CD4-positive, alpha-beta memory T cell (primary cell): ENCODE data around the gene HCFC1. TPM values are rescaled to one million over a fixed set of nuclear protein-coding genes. Genes with fewer than 3 reads are reported as not detected.
A peak's percentile ranks its signal among the peaks of the same experiment; 100 is the strongest.

Source experiments
- CTCF ChIA-PET: fragments of 350-600 bp; sonication (Branson Sonifier 250); formaldehyde crosslinking; loops from one replicate; lab custom pipeline; 2021; ENCODE audit warnings: inconsistent platforms; ENCODE audit not compliant: partially characterized antibody; lab: Charles Lee
- POLR2A ChIA-PET: fragments of 350-600 bp; sonication (Branson Sonifier 250); formaldehyde crosslinking; loops from one replicate; lab custom pipeline; 2021; ENCODE audit not compliant: partially characterized antibody; lab: Charles Lee
- DNase-seq, 5 donors: peaks; one replicate each; pipeline versions ENCODE4 v3.0.0 to v3.0.0-alpha.2; 2020 to 2022; ENCODE audit warnings: mixed read lengths in 1 of 5
- H3K27ac ChIP-seq: one replicate; pipeline ENCODE4 v1.7.0; 2013; ENCODE audit warnings: low read depth, low read length
- H3K27me3 ChIP-seq: 2 replicates; pipeline ENCODE4 v1.7.0; 2013; ENCODE audit warnings: mild to moderate bottlenecking, low read length, moderate library complexity; ENCODE audit not compliant: insufficient read depth
- H3K36me3 ChIP-seq: 2 replicates; pipeline ENCODE4 v1.7.0; 2013; ENCODE audit warnings: mild to moderate bottlenecking, low read length, moderate library complexity; ENCODE audit not compliant: insufficient read depth
- H3K4me1 ChIP-seq: 2 replicates; pipeline ENCODE4 v1.7.0; 2013; ENCODE audit warnings: mild to moderate bottlenecking, low read length, moderate library complexity; ENCODE audit not compliant: insufficient read depth
- H3K4me3 ChIP-seq, 2 donors: one replicate each; pipeline ENCODE4 v1.7.0; 2013; ENCODE audit warnings: low read length in 2 of 2, mild to moderate bottlenecking in 1 of 2
- H3K9me3 ChIP-seq, 2 donors: one replicate each; pipeline ENCODE4 v1.7.0; 2013; ENCODE audit warnings: low read length in 2 of 2, control low read depth in 1 of 2; ENCODE audit not compliant: control insufficient read depth in 1 of 2
- H3K27ac Mint-ChIP-seq, 7 donors: one replicate each; pipeline ENCODE4 v1.8.0; 2020 to 2021; ENCODE audit warnings: mixed read lengths in 7 of 7, mild to moderate bottlenecking in 6 of 7, inconsistent platforms in 3 of 7, moderate library complexity in 3 of 7
- H3K27me3 Mint-ChIP-seq, 2 donors: one replicate each; pipeline ENCODE4 v1.8.0; 2020 to 2021; ENCODE audit warnings: mixed read lengths in 2 of 2
- H3K36me3 Mint-ChIP-seq, 2 donors: one replicate each; pipeline ENCODE4 v1.8.0; 2020 to 2021; ENCODE audit warnings: mixed read lengths in 2 of 2, inconsistent platforms in 1 of 2, mild to moderate bottlenecking in 1 of 2
- H3K4me1 Mint-ChIP-seq, 4 donors: one replicate each; pipeline ENCODE4 v1.8.0; 2020 to 2021; ENCODE audit warnings: mixed read lengths in 4 of 4, mild to moderate bottlenecking in 1 of 4
- H3K4me3 Mint-ChIP-seq, 8 donors: one replicate each; pipeline ENCODE4 v1.8.0; 2020 to 2021; ENCODE audit warnings: mixed read lengths in 8 of 8, mild to moderate bottlenecking in 7 of 8, moderate library complexity in 6 of 8, inconsistent platforms in 3 of 8
- H3K9me3 Mint-ChIP-seq, 8 donors: one replicate each; pipeline ENCODE4 v1.8.0; 2020 to 2021; ENCODE audit warnings: mixed read lengths in 8 of 8, mild to moderate bottlenecking in 5 of 8, inconsistent platforms in 3 of 8, moderate library complexity in 1 of 8
- intact Hi-C: fragments of 100-400 bp; cut with micrococcal nuclease; formaldehyde crosslinking; loops from one replicate; pipeline ENCODE4 v1.15.1; 2023
- polyA plus RNA-seq, 2 donors: library from polyadenylated mRNA; unstranded; fragments of 300-500 nt; fragmentation: Illumina TruSeq; gene quantifications; one replicate each; pipeline ENCODE4 v1.2.3, GENCODE V29; 2021
- total RNA-seq, 2 experiments: library from RNA; stranded (reverse); gene quantifications; one replicate each; pipeline ENCODE4 v1.2.3, GENCODE V29; 2021

HCFC1 gene
- total and polyA plus RNA-seq, 4 experiments from 2014 or later: 1.6 to 53.4 (median 33.7) TPM

DNA sequence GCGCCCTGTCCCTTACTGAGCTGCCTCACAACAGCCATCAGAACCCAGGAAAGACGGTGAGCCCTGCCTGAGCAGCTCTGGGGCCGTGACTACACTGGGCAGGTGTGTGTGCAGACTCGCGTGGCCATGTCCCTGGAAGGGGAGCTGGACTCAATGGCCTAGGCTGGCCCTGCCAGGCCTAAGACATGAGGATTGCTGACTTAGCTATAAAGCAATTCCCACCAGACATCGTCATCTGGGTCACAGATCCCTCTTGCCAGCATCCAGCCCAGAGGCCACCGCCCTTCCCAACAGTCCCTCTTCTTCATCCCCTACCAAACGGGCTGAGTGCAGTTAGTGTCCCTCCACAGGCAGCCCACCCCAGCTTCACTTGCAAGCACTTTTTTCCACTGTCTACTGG, 40.5 kb downstream of the HCFC1 start:
- Mint-ChIP-seq H3K4me3 (peak overlapping the region in 1 of 8 donors; percentile 39), H3K9me3 (no peaks in the 10 kb centered on the region), H3K4me1 (peaks cover 7 to 53% (median 40%) of the 10 kb centered on the region in 4 donors), H3K27ac (peak overlapping the region in 6 of 7 donors; percentile 42 to 81 (median 58)), H3K36me3 (peaks cover 5 to 21% of the 10 kb centered on the region in 2 donors), H3K27me3 (no peaks in the 10 kb centered on the region)
- H3K4me3 ChIP-seq: no peak overlapping the region
- no peak overlapping the region for H3K27ac ChIP-seq
- no peak for DNase-seq
- no peaks in the 10 kb centered on the region for H3K9me3 ChIP-seq
- peaks cover 15% of the 10 kb centered on the region for H3K4me1 ChIP-seq
- no peaks in the 10 kb centered on the region for H3K27me3 ChIP-seq
- ChIA-PET POLR2A (interaction anchor here (20.6 kb wide), 1 partner anchor 12 kb away, joined by 447 read pairs; the partner anchor contains the start of genes NAA10 and RENBP), CTCF (interaction anchor here (14.9 kb wide), 1 partner anchor 15 kb away, joined by 290 read pairs; the partner anchor contains the start of gene RENBP)
- intact Hi-C loops: no loop called here
- peaks cover 4% of the 10 kb centered on the region for H3K36me3 ChIP-seq

DNA sequence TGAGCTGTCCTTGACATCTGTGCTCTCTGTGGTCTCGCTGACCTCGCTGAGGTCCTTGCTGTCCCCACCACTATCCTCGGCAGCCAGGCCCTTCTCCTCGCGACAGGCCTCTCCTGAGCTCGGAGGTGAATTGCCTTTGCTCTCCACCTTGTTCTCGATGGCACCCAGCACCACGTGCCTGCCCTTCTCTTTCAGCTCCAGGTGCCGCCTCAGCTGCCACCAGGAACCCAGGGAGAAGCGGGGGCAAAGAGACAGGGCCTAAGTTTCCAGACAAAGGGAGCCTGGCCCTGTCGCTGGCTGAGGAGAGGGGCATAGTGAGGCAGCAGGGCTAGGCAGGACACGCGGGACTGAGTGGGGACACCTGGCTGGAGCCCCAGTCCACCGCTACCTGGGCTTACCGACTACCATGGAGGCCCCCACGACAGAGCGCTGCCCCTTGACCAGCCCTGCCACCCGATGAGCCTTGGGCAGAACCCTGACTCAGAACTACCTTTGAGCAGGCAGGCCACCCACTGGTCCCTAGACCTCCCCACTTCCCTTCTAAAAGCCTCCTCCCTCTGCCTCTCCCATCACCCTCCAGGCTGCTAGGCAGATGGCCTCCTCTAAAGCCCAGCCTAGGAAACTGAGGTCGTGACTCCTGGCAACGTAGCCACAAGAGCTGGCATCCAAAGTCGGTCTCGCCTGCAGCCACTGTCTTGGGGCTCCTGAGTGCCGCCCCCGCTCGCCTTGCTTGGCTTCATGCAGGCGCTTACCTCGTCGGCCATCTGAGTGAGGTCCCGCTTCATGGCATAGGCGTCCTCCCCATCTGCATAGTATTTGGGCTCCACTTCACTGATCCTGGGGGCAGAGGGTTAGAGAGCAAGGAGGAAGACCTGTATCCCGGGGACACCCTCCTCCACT, 41.4 kb downstream of the HCFC1 start:
- Histone ChIP-seq H3K27me3 (no peaks in the 10 kb centered on the region), H3K4me3 (no peak overlapping the region), H3K9me3 (no peaks in the 10 kb centered on the region), H3K4me1 (peaks cover 15% of the 10 kb centered on the region), H3K27ac (no peak overlapping the region), H3K36me3 (peaks cover 4% of the 10 kb centered on the region)
- ChIA-PET CTCF (interaction anchor here (0.8 to 14.9 kb wide), 2 partner anchors 16 to 102 kb away, joined by 3 to 290 read pairs; partner anchors contain the start of gene RENBP), POLR2A (interaction anchor here (20.6 kb wide), 1 partner anchor 13 kb away, joined by 447 read pairs; the partner anchor contains the start of genes NAA10 and RENBP)
- Mint-ChIP-seq H3K36me3 (peaks cover 5 to 25% of the 10 kb centered on the region in 2 donors), H3K4me1 (peaks cover 7 to 57% (median 42%) of the 10 kb centered on the region in 4 donors), H3K27me3 (no peaks in the 10 kb centered on the region), H3K9me3 (no peaks in the 10 kb centered on the region), H3K27ac (peak overlapping the region in 3 of 7 donors; percentile 57 to 74 (median 57)), H3K4me3 (peak overlapping the region in 1 of 8 donors; percentile 15)
- intact Hi-C loops: no loop called here
- DNase-seq: no peak

DNA sequence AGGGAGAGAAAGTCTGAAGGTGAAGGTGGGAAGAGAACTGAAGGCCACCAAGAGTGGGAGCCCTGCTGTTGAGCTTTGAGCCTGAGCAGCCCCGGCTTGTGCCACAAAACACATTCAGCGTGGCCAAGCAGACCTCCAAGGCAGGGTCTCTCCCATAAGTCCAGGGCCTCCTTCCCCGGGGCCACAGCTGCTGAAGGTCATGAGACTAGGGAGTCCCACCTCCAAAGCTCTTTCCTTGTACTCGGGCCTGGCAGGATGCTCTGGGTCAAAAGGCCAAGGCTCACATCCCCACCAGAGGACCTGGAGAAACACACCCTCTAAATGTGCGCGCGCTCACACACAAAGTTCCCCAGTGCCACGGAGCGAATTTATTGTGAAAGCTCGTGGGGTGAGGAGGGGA, 42.0 kb downstream of the HCFC1 start:
- Histone ChIP-seq H3K4me1 (peaks cover 15% of the 10 kb centered on the region), H3K27ac (no peak overlapping the region), H3K9me3 (no peaks in the 10 kb centered on the region), H3K27me3 (no peaks in the 10 kb centered on the region), H3K4me3 (no peak overlapping the region), H3K36me3 (peaks cover 4% of the 10 kb centered on the region)
- intact Hi-C loops: no loop called here
- ChIA-PET CTCF (interaction anchor here (0.8 to 14.9 kb wide), 2 partner anchors 17 to 102 kb away, joined by 3 to 290 read pairs; partner anchors contain the start of gene RENBP), POLR2A (interaction anchor here (20.6 kb wide), 1 partner anchor 14 kb away, joined by 447 read pairs; the partner anchor contains the start of genes NAA10 and RENBP)
- peaks cover 5 to 28% of the 10 kb centered on the region in 2 donors for H3K36me3 Mint-ChIP-seq
- no peaks in the 10 kb centered on the region for H3K9me3 Mint-ChIP-seq
- no peak for DNase-seq
- H3K4me3 Mint-ChIP-seq: peak overlapping the region in 3 of 8 donors; percentile 31 to 85 (median 64)
- H3K4me1 Mint-ChIP-seq: peaks cover 7 to 62% (median 46%) of the 10 kb centered on the region in 4 donors
- H3K27me3 Mint-ChIP-seq: no peaks in the 10 kb centered on the region
- H3K27ac Mint-ChIP-seq: peak overlapping the region in 5 of 7 donors; percentile 83 to 99 (median 95)

DNA sequence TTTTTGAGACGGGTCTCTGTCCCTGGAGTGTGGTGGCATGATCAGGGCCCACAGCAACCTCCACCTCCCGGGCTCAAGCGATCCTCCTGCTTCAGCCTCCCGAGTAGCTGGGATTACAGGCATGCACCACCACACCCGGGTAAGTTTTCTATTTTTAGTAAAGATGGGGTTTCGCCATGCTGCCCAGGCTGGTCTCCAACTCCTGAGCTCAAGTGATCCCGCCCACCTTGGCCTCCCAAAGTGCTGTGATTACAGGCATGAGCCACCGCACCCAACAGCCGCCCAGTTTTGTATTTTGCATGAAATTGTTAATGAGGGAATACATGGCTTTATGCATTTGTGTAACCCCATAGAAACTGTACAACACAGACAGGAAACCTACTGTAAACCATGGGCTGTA, 42.8 kb downstream of the HCFC1 start:
- Mint-ChIP-seq H3K9me3 (no peaks in the 10 kb centered on the region), H3K27ac (peak overlapping the region; percentile 26 to 99 (median 90)), H3K36me3 (peaks cover 5 to 24% of the 10 kb centered on the region in 2 donors), H3K4me1 (peaks cover 6 to 63% (median 45%) of the 10 kb centered on the region in 4 donors), H3K27me3 (no peaks in the 10 kb centered on the region), H3K4me3 (peak overlapping the region; percentile 36 to 95 (median 88))
- Histone ChIP-seq H3K27me3 (no peaks in the 10 kb centered on the region), H3K36me3 (peaks cover 4% of the 10 kb centered on the region), H3K9me3 (no peaks in the 10 kb centered on the region), H3K4me1 (peaks cover 16% of the 10 kb centered on the region), H3K4me3 (no peak overlapping the region), H3K27ac (peak overlapping the region; percentile 10)
- ChIA-PET POLR2A (interaction anchor here (0.9 to 20.6 kb wide), 10 partner anchors 10 to 134 kb away, joined by 3 to 447 read pairs (median 14); partner anchors contain the start of genes AVPR2, HCFC1, IDH3G and NAA10), CTCF (interaction anchor here (0.7 to 14.9 kb wide), 5 partner anchors 8 to 896 kb away, joined by 3 to 290 read pairs (median 4); partner anchors contain the start of genes PLXNB3 and RENBP)
- intact Hi-C loops: loop anchor here (1.0 kb wide), 2 partner anchors 135 to 205 kb away; partner anchors contain the start of genes ABCD1, BCAP31, IDH3G and SSR4
- DNase-seq: no peak

DNA sequence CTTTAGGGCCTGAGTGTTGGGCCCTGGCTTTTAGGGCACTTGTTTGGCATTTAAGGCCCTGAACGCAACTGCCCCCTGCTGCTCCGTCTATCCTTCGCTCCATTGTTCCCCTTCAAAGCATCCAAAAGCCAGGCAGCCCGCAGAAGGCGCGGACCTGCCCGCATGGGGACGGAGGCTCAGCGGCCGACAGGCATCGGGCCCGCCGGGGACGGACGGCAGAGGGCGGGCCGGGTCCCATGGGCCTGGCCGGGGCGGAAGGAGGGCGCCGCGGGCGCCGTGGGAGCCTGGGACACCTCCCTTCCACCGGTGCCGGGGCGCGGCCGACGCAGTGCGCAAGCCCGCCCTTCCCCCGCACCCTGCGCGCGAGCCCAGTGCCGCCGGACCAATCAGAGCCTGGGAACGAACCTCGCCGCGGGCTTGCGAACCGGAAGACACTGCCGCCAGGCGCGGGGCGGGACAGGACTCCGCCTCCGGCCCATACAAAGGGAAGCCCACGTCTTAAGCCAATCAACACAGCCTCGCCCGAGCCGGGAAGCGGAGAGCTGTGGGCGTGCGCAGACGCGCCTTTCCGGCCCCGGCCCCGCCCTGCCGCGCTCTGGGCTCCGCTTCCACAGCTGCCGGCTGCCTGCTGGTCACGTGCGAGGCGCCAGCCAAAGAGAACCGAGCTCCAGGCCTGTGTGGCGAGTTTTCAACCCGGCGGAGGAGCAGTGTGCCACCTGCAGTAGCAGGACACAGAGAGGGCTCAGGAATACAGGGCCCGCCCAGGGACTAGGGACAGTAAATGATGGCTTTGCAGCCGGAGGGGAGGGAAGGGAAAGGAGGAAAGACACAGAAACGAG, 43.5 kb downstream of the HCFC1 start:
- CTCF ChIA-PET: interaction anchor here (0.7 to 14.9 kb wide), 8 partner anchors 9 to 896 kb away, joined by 3 to 290 read pairs (median 4); partner anchors contain the start of genes HCFC1, PLXNB3 and RENBP
- H3K27ac Mint-ChIP-seq: peak overlapping the region; percentile 98 to 99 (median 99)
- Histone ChIP-seq H3K27me3 (no peaks in the 10 kb centered on the region), H3K4me1 (peaks cover 19% of the 10 kb centered on the region), H3K9me3 (no peaks in the 10 kb centered on the region), H3K36me3 (peaks cover 4% of the 10 kb centered on the region), H3K27ac (peak overlapping the region; percentile 98), H3K4me3 (peak overlapping the region; percentile 17 to 72)
- peaks cover 6 to 66% (median 48%) of the 10 kb centered on the region in 4 donors for H3K4me1 Mint-ChIP-seq
- H3K4me3 Mint-ChIP-seq: peak overlapping the region; percentile 89 to 95 (median 92)
- POLR2A ChIA-PET: interaction anchor here (0.6 to 20.6 kb wide), 18 partner anchors 9 to 599 kb away, joined by 3 to 447 read pairs (median 5); partner anchors contain the start of genes ATP6AP1, AVPR2, HCFC1 and IDH3G
- H3K27me3 Mint-ChIP-seq: no peaks in the 10 kb centered on the region
- peaks cover 5 to 28% of the 10 kb centered on the region in 2 donors for H3K36me3 Mint-ChIP-seq
- intact Hi-C loops: loop anchor here (1.0 to 2.0 kb wide), 3 partner anchors 21 to 204 kb away; partner anchors contain the start of genes ABCD1, BCAP31, IDH3G and SSR4
- no peaks in the 10 kb centered on the region for H3K9me3 Mint-ChIP-seq
- DNase-seq: peak; percentile 95 to 99 (median 97)

DNA sequence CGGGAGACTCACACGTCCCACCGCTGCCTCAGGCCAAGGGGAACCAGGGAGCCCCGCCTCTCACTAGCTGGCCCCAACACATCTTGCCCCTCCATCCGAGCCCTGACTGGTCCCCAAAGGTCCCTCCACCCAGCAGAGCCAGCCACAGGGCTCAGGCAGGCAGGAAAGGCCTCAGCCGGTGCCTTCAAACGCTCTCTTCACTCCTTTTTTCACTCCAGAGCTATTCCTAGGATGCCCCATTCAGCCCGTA, 44.0 kb downstream of the HCFC1 start:
- peak overlapping the region; percentile 98 for H3K27ac ChIP-seq
- peak in 2 of 5 donors; percentile 27 to 40 for DNase-seq
- H3K27me3 ChIP-seq: no peaks in the 10 kb centered on the region
- peaks cover 4% of the 10 kb centered on the region for H3K36me3 ChIP-seq
- Mint-ChIP-seq H3K4me3 (peak overlapping the region; percentile 89 to 94 (median 92)), H3K4me1 (peaks cover 7 to 67% (median 50%) of the 10 kb centered on the region in 4 donors), H3K27ac (peak overlapping the region; percentile 98 to 99 (median 99)), H3K36me3 (peaks cover 5 to 30% of the 10 kb centered on the region in 2 donors), H3K9me3 (no peaks in the 10 kb centered on the region), H3K27me3 (no peaks in the 10 kb centered on the region)
- ChIA-PET CTCF (interaction anchor here (0.7 to 14.9 kb wide), 5 partner anchors 9 to 43 kb away, joined by 3 to 290 read pairs (median 6); partner anchors contain the start of genes HCFC1 and RENBP), POLR2A (interaction anchor here (0.7 to 20.6 kb wide), 15 partner anchors 9 to 599 kb away, joined by 3 to 447 read pairs (median 6); partner anchors contain the start of genes AVPR2, HCFC1, IDH3G and NAA10)
- intact Hi-C loops: loop anchor here (2.0 kb wide), 1 partner anchor 21 kb away; no protein-coding TSS in a partner anchor
- no peaks in the 10 kb centered on the region for H3K9me3 ChIP-seq
- peaks cover 25% of the 10 kb centered on the region for H3K4me1 ChIP-seq
- H3K4me3 ChIP-seq: peak overlapping the region; percentile 17 to 72
